HG03025 (cell line): Measurements from ENCODE around the gene CLEC16A.
"Not testable (repeated sequence)": the region's sequence is repeated elsewhere in the genome, so short reads cannot be mapped to it uniquely, and the experiment has no call there.

Source experiments
- ATAC-seq: cut with Tn5 transposase; IDR thresholded peaks from one replicate; pipeline ENCODE4 v1.9.1; 2021; ENCODE audit warnings: mild to moderate bottlenecking, moderate library complexity; ENCODE audit not compliant: unreplicated experiment, low FRiP score

CLEC16A gene

GRCh38 chr16:11205065-11205699 is 260.8 kb downstream of the CLEC16A start:
- ATAC-seq, result no peak

- no peak for ATAC-seq
These were observed 261.6 kb downstream of the CLEC16A start for GRCh38 chr16:11205754-11206581.

- no peak for ATAC-seq
These were observed 263.3 kb downstream of the CLEC16A start for GRCh38 chr16:11207646-11208045.

GRCh38 chr16:11208916-11209665 is 264.7 kb downstream of the CLEC16A start:
- no peak for ATAC-seq

GRCh38 chr16:11210260-11210659 is 265.9 kb downstream of the CLEC16A start:
- no peak for ATAC-seq

GRCh38 chr16:11211061-11211976 is 267.0 kb downstream of the CLEC16A start:
- no peak for ATAC-seq

GRCh38 chr16:11211977-11212797 is 267.8 kb downstream of the CLEC16A start:
- ATAC-seq, result no peak

GRCh38 chr16:11212798-11213196 is 268.4 kb downstream of the CLEC16A start:
- no peak for ATAC-seq

GRCh38 chr16:11213373-11213772 is 269.0 kb downstream of the CLEC16A start:
- ATAC-seq, result no peak

GRCh38 chr16:11213799-11214198 is 269.4 kb downstream of the CLEC16A start:
- ATAC-seq, result no peak

- ATAC-seq, result no peak
These were observed 271.7 kb downstream of the CLEC16A start for GRCh38 chr16:11215935-11216556.

- no peak for ATAC-seq
These were observed 273.6 kb downstream of the CLEC16A start for GRCh38 chr16:11217651-11218603.

GRCh38 chr16:11218604-11218962 is 274.2 kb downstream of the CLEC16A start:
- ATAC-seq, result no peak

GRCh38 chr16:11219178-11219577 is 274.8 kb downstream of the CLEC16A start:
- no peak for ATAC-seq

GRCh38 chr16:11220507-11220906 is 276.1 kb downstream of the CLEC16A start:
- ATAC-seq, result not testable (repeated sequence)

GRCh38 chr16:11224096-11224893 is 279.9 kb downstream of the CLEC16A start:
- ATAC-seq, result no peak
